ENCODE results near the gene SMAD2. TPM values are rescaled to one million over a fixed set of nuclear protein-coding genes. Genes with fewer than 3 reads are reported as not detected.
A peak's percentile ranks its signal among the peaks of the same experiment; 100 is the strongest.

Gene SMAD2
- total and polyA plus RNA-seq, 9 of the 15 experiments (the other 6 are each of a cell fraction or from before 2014, with no cell fraction given): 9.2 to 49.6 (median 33.7) TPM

GRCh38 chr18:47901624-47902362, 28.7 kb downstream of the SMAD2 start (continued):
- TF ChIP-seq PREB (CRISPR knock-in tag; IDR thresholded peaks at IDR 0.05): no peak
- 0 out of 2 replicates have a peak, but pooled peaks have one; percentile 46 for TF ChIP-seq HDAC2 (IDR thresholded peaks at IDR 0.05)
- TF ChIP-seq ZNF253 (CRISPR knock-in tag; conservative IDR thresholded peaks at IDR 0.05): no peak
- no peak for TF ChIP-seq SMARCC2 (IDR thresholded peaks at IDR 0.05; ENCODE audit: low read depth)
- TF ChIP-seq RCOR1 (IDR thresholded peaks at IDR 0.05; ENCODE audit: borderline replicate concordance in 1 of 2, low read depth in 2 of 2, low read length in 2 of 2): peak in 1 of 2 experiments; percentile 85; a peak in 2 of 4 replicates
- TF ChIP-seq ZNF830 (CRISPR knock-in tag; IDR thresholded peaks at IDR 0.05): no peak
- TF ChIP-seq ATF1 (CRISPR knock-in tag; IDR thresholded peaks at IDR 0.05): no peak
- TF ChIP-seq ATF1 (tag; IDR thresholded peaks at IDR 0.05): no peak
- TF ChIP-seq TCF7L2 (IDR thresholded peaks at IDR 0.05; ENCODE audit: low read depth, low read length): no peak
- TF ChIP-seq SPI1 (IDR thresholded peaks at IDR 0.05; ENCODE audit: borderline replicate concordance, low read depth, low read length): peak; percentile 93
- TF ChIP-seq CBFA2T3 (IDR thresholded peaks at IDR 0.05): peak; percentile 81
- no peak for TF ChIP-seq ZBTB43 (CRISPR knock-in tag; IDR thresholded peaks at IDR 0.05)
- TF ChIP-seq TCF3 (CRISPR knock-in tag; IDR thresholded peaks at IDR 0.05): peak; percentile 74
- TF ChIP-seq NR2F6 (CRISPR knock-in tag; IDR thresholded peaks at IDR 0.05): no peak
- no peak for TF ChIP-seq ZNF263 (CRISPR knock-in tag; IDR thresholded peaks at IDR 0.05; ENCODE audit: borderline replicate concordance)
- no peak for TF ChIP-seq NUFIP1 (IDR thresholded peaks at IDR 0.05; ENCODE audit: partially characterized antibody)
- TF ChIP-seq MXD1 (CRISPR knock-in tag; IDR thresholded peaks at IDR 0.05; ENCODE audit: borderline replicate concordance, poor library complexity, severe bottlenecking): no peak
- no peak for TF ChIP-seq CSDE1 (IDR thresholded peaks at IDR 0.05)
- no peak for TF ChIP-seq ZNF407 (IDR thresholded peaks at IDR 0.05; ENCODE audit: low read depth)
